Effector memory CD4-positive, alpha-beta T cell (primary cell): ENCODE measurements around the gene CDYL.

Experiments used
- DNase-seq, 3 donors: peaks; one replicate each; pipeline ENCODE4 v3.0.0-alpha.2; 2020
- H3K27ac ChIP-seq: 2 replicates; pipeline ENCODE4 v1.7.0; 2013; ENCODE audit warnings: mild to moderate bottlenecking, low read length, moderate library complexity; ENCODE audit not compliant: insufficient read depth, poor library complexity, severe bottlenecking
- H3K27me3 ChIP-seq: replicated peaks from 2 replicates; pipeline ENCODE4 v1.7.0; 2013; ENCODE audit warnings: mild to moderate bottlenecking, low read length; ENCODE audit not compliant: insufficient read depth, control insufficient read depth, poor library complexity, severe bottlenecking
- H3K36me3 ChIP-seq: 2 replicates; pipeline ENCODE4 v1.7.0; 2013; ENCODE audit warnings: mild to moderate bottlenecking, low read length, moderate library complexity; ENCODE audit not compliant: control insufficient read depth, insufficient read depth
- H3K4me1 ChIP-seq: 2 replicates; pipeline ENCODE4 v1.7.0; 2013; ENCODE audit warnings: low read length, mild to moderate bottlenecking; ENCODE audit not compliant: control insufficient read depth, insufficient read depth, poor library complexity, severe bottlenecking
- H3K4me3 ChIP-seq: 2 replicates; pipeline ENCODE4 v1.7.0; 2013; ENCODE audit warnings: low read length, low read depth, mild to moderate bottlenecking; ENCODE audit not compliant: insufficient read depth, poor library complexity, severe bottlenecking
- H3K9me3 ChIP-seq: 2 replicates; pipeline ENCODE4 v1.7.0; 2013; ENCODE audit warnings: mild to moderate bottlenecking, low read length, moderate library complexity; ENCODE audit not compliant: control insufficient read depth

CDYL gene

GRCh38 chr6:4925580-4925979 is 149.4 kb downstream of the CDYL start:
- H3K27me3 ChIP-seq: no peaks in the 10 kb centered on the region

GRCh38 chr6:4928426-4928825 is 152.2 kb downstream of the CDYL start:
- H3K4me3 ChIP-seq: no peak overlapping the region
- DNase-seq: no peak
- H3K27me3 ChIP-seq: no peaks in the 10 kb centered on the region
- no peaks in the 10 kb centered on the region for H3K36me3 ChIP-seq
- H3K9me3 ChIP-seq: no peaks in the 10 kb centered on the region
- no peaks in the 10 kb centered on the region for H3K4me1 ChIP-seq
- H3K27ac ChIP-seq: no peak overlapping the region

More at GRCh38 chr6:4925580-4925979, 149.4 kb downstream of the CDYL start:
- Histone ChIP-seq H3K4me3 (no peak overlapping the region), H3K4me1 (no peaks in the 10 kb centered on the region), H3K36me3 (no peaks in the 10 kb centered on the region), H3K9me3 (no peaks in the 10 kb centered on the region), H3K27ac (no peak overlapping the region)
- DNase-seq: no peak

- no peaks in the 10 kb centered on the region for H3K36me3 ChIP-seq
- no peaks in the 10 kb centered on the region for H3K4me1 ChIP-seq
- H3K27ac ChIP-seq: no peak overlapping the region
- DNase-seq: no peak
- H3K4me3 ChIP-seq: no peak overlapping the region
- H3K27me3 ChIP-seq: no peaks in the 10 kb centered on the region
- H3K9me3 ChIP-seq: no peaks in the 10 kb centered on the region
Observed at GRCh38 chr6:4929097-4929718, 153.0 kb downstream of the CDYL start.

- Histone ChIP-seq H3K4me1 (no peaks in the 10 kb centered on the region), H3K27ac (no peak overlapping the region), H3K9me3 (no peaks in the 10 kb centered on the region), H3K4me3 (no peak overlapping the region), H3K27me3 (no peaks in the 10 kb centered on the region), H3K36me3 (no peaks in the 10 kb centered on the region)
- DNase-seq: no peak
Observed at GRCh38 chr6:4930025-4930691, 154.0 kb downstream of the CDYL start.

- no peaks in the 10 kb centered on the region for H3K9me3 ChIP-seq
- H3K36me3 ChIP-seq: no peaks in the 10 kb centered on the region
- no peaks in the 10 kb centered on the region for H3K27me3 ChIP-seq
- H3K4me1 ChIP-seq: no peaks in the 10 kb centered on the region
- H3K27ac ChIP-seq: no peak overlapping the region
- no peak for DNase-seq
- no peak overlapping the region for H3K4me3 ChIP-seq
Observed at GRCh38 chr6:4931530-4932227, 155.5 kb downstream of the CDYL start.

GRCh38 chr6:4932228-4932903 is 156.2 kb downstream of the CDYL start:
- no peak overlapping the region for H3K27ac ChIP-seq
- H3K36me3 ChIP-seq: peaks cover 1% of the 10 kb centered on the region

GRCh38 chr6:4935486-4935885 is 159.3 kb downstream of the CDYL start:
- H3K4me1 ChIP-seq: no peaks in the 10 kb centered on the region
- H3K36me3 ChIP-seq: peaks cover 3% of the 10 kb centered on the region
- no peak overlapping the region for H3K27ac ChIP-seq
- no peaks in the 10 kb centered on the region for H3K9me3 ChIP-seq
- no peaks in the 10 kb centered on the region for H3K27me3 ChIP-seq
- DNase-seq: no peak
- no peak overlapping the region for H3K4me3 ChIP-seq

More at GRCh38 chr6:4932228-4932903, 156.2 kb downstream of the CDYL start:
- no peaks in the 10 kb centered on the region for H3K4me1 ChIP-seq
- no peak for DNase-seq
- no peak overlapping the region for H3K4me3 ChIP-seq
- no peaks in the 10 kb centered on the region for H3K9me3 ChIP-seq
- H3K27me3 ChIP-seq: no peaks in the 10 kb centered on the region

- H3K9me3 ChIP-seq: no peaks in the 10 kb centered on the region
- DNase-seq: no peak
- no peak overlapping the region for H3K27ac ChIP-seq
- H3K4me3 ChIP-seq: no peak overlapping the region
- H3K27me3 ChIP-seq: no peaks in the 10 kb centered on the region
- H3K4me1 ChIP-seq: no peaks in the 10 kb centered on the region
- H3K36me3 ChIP-seq: peaks cover 3% of the 10 kb centered on the region
Observed at GRCh38 chr6:4935975-4936680, 159.9 kb downstream of the CDYL start.

- Histone ChIP-seq H3K27me3 (no peaks in the 10 kb centered on the region), H3K27ac (no peak overlapping the region), H3K9me3 (no peaks in the 10 kb centered on the region), H3K36me3 (peaks cover 3% of the 10 kb centered on the region), H3K4me3 (no peak overlapping the region), H3K4me1 (no peaks in the 10 kb centered on the region)
- DNase-seq: no peak
Observed at GRCh38 chr6:4936681-4937041, 160.5 kb downstream of the CDYL start.
